Caki2 (cell line): ENCODE results near the gene PAX7. TPM values are rescaled to one million over a fixed set of nuclear protein-coding genes. Genes with fewer than 3 reads are reported as not detected.
"Not testable (repeated sequence)": the region's sequence is repeated elsewhere in the genome, so short reads cannot be mapped to it uniquely, and the experiment has no call there.

Experiments
- DNase-seq: peaks from one replicate; pipeline ENCODE4 v3.0.0-alpha.2; 2015; ENCODE audit warnings: low read depth
- in situ Hi-C: cut with HindIII; loops from 2 replicates; pipeline ENCODE4 v1.10.0; 2016; ENCODE audit warnings: low sequenced_read_pairs, low pct_unique_long_range_greater_than_20kb, mixed read lengths
- total RNA-seq: library from RNA; depleted of rRNA; stranded (reverse); fragments of >200 nt; shearing (Covaris generic); gene quantifications from 2 replicates; pipeline ENCODE4 v1.2.3, GENCODE V29; 2014; ENCODE audit warnings: low replicate concordance

The PAX7 gene
- total RNA-seq, 1 experiment from 2014 or later, result not detected

DNA sequence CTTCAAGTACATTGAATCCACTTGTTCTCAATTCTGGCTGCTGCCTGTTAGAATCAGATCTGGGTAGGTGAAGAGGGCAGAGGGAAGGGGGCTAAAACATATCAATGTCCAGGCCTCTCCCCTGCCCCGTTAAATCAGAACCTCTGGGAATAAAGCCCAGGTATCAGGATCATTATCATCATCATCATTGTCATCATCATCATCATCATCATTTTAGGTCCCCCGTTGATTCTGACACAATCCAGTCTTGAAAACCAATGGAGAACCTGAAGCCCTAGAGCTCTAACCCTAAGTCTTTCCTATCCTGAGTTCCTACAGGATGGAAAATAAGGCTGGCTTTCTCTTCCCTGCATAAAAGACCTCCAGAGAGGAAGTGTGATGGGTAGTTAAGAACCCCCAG is 135.7 kb downstream of the PAX7 start:
- DNase-seq, result no peak
- in situ Hi-C loops, result no loop called here

DNA sequence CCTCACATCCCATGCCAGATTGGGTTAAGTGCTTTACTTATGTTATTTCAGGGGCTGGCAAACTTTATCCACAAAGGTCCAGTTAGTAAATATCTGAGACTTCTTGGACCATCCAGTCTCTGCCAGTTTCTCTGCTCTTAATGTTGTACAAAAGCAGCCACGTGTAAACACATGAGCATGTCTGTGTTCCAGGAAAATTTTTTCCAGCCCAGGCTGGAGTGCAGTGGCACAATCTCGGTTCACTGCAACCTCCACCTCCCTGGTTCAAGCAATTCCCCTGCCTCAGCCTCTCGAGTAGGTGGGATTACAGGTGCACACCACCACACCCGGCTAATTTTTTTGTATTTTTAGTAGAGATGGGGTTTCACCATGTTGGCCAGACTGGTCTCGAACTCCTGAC is 136.9 kb downstream of the PAX7 start:
- in situ Hi-C loops, DNase-seq: not testable (repeated sequence)

DNA sequence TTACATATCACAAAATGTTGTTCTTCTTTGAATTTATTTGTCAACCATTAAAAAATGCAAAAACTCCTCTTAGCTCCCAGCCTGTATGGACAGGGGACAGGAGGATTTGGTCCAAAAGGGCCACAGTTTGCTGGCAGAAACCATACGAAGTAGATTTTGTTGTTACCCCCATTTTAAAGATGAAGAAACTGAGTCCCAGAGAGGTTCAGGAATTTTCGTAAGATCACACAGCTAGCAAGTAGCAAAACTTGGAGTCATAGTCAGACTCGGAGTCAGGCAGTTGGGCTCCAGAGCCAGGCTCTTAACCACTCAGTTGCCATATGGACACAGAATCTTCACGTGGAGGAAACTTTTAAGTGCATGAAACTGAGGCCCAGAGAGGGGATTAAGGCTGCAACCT is 137.4 kb downstream of the PAX7 start:
- in situ Hi-C loops, result no loop called here
- DNase-seq, result no peak

DNA sequence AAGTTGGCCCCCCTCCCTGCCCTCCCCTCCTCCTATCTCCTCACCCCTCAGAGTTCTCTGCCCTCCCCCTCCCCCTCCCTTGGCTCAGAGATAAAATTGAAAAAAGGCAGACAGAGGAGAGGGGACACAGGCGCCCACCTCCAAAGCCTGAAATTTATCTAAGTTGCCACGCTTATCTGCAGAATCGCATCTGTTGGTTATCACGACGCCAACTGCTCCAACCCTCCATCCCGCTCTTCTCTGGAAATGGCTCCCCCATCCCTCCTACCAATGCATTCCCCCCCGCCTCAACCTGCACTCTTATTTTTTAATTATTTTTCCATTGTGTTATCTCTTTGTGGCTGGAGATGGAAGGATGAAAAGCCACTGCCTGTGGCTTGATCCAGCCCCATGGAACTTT is 138.5 kb downstream of the PAX7 start:
- DNase-seq, result no peak
- in situ Hi-C loops, result no loop called here

DNA sequence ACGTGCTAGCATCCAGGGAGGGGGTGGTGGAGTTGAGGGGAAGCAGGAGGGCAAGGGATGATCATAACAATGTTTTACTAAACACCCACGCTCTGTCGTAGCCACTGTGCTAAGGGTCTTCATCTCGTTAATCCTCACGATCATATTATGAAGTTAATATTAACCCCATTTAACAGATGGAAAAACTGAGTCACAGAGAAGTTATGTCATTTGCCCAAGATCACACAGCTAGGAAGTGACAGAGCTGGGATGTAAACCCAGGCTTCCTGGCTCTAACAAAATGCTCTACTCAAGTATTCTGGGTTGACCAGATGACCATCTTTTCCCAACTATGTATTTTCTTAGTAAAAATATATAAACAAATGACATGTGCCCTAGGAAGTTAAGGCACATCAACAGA is 140.2 kb downstream of the PAX7 start:
- in situ Hi-C loops, result no loop called here
- DNase-seq, result no peak

DNA sequence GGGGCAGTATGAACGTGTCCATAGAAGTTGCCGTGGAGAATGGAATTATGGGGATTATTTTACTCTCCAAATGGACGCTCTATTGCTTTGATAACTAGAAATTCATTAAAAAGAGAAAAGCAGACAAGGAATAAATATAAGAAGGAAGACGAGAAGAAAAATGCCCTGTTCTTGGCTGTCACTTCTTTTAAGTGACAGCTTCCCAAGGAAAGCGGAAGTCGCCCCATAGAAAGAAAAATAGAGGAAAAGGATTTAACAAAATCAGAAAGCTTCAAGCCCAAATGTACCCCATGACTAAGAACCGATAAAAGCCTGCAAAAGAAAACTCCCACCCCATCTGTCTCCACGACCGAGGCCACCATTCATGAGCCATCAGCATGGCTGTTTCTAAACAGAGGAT is 143.1 kb downstream of the PAX7 start:
- in situ Hi-C loops, result no loop called here

DNA sequence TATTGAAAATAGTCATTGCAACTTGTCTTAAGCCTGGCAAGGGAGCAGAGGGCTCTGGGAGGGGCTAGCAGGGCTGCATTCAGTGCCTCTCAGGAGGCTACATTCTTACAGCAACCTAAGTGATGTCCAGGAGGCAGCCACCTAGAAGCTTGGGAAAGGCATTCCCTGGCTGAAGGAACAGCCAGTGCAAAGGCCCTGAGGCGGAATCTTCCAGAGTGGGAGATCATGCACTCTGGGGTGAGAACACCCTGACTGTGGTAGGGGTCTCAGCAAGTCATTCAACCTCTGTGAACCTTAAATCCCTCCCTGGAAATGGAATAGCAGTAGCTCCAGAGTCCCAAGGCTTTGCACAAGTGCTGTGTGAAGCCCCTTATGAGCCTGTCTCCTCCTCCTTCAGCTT is 144.7 kb downstream of the PAX7 start:
- in situ Hi-C loops, result no loop called here

More for the DNA sequence above, 143.1 kb downstream of the PAX7 start:
- no peak for DNase-seq

DNA sequence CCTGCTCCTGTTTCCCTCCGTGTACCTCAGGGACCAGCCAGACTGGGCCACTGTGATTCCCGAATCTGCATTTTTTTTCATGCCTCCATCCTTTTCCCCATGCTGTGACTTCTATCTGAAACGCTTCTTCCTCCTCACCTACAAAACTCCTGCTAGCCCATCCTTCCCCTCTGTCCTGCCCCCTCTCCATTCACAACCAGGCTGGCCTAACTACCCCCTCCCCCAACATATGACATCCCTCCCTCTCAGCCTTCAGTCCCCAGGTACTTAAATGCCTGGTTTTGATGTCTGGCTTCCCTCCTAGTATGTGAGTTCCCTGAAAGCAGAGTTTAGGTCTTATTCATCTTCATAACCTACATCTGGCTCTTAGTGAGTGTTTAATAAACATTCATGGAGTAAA is 146.1 kb downstream of the PAX7 start:
- in situ Hi-C loops, result no loop called here
- DNase-seq, result no peak

More for the DNA sequence above, 144.7 kb downstream of the PAX7 start:
- no peak for DNase-seq

DNA sequence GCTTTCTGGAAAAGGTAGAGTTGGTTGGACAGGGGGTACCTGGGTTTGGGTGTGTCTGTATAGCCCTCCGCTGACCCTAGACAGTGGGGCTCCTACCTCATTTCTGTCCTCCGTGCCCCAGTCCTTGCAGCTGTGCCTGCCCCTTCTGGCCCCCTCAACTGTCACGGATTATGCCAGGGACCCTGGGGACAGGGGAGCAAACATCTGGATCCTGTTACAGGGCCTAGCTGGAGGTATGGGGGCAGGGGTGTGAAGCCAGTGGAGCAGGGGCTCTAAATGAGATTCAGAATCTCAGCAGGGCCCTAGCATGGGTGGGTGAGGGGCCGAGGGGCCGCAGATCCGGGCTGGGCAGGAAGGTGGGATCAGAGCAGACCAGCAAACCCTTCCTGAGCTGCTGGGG is 147.8 kb downstream of the PAX7 start:
- in situ Hi-C loops, result no loop called here
- DNase-seq, result no peak

DNA sequence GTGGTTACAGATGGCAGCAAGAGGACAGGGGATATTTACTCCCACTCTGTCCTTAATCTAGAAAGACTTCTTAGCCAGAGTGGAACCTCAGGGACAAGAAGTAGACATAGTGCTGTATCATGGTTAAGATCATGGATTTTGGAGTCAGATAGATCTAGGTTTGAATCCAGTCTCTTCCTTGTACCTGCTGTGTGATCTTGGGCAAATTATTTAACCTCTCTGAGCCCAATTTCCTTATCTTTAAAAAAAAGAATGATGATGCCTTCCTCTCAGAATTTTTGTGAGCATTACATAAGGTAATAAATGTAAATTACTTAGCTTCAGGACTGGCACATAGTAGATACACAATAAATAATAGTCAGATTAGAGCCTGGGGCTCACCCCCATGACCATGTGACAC is 150.4 kb downstream of the PAX7 start:
- no peak for DNase-seq

DNA sequence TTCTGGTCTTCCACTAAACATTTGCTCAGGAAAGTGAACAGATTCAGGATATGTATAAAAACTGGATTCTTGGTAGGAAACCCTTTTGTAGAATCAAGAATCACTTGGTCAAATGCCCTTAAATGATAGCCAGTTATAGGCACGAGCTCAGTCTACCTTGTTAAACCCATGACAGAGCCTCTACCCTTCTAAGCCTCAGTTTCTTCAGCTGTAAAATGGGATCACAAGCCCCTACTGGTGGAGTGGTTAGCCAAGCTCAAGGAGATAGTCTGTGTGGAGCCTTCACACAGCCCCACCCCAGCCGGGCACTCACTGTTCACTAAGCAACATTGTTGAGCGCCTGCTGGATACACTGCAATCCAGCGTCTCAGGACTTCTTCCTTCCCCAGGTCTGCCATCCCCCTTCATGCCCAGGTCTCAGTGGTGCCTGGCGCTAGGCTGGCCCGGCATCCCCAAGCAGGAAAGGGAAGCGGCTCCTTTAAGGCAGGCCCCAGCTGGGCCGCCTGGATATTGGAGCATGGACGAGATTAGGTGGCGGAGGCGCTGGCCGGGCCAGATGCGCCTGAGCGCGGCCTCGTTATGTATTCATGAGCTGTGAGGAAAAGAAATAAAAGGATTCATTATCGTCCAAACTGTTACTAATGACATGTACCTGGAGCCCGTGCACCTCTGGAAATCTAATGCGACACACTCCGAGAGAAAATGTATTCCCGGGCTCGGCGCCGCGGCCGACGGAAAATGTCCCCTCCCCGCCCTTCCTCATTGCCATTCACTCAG is 153.2 kb downstream of the PAX7 start:
- in situ Hi-C loops, result no loop called here
- DNase-seq, result no peak

More for the DNA sequence above, 150.4 kb downstream of the PAX7 start:
- in situ Hi-C loops, result no loop called here

DNA sequence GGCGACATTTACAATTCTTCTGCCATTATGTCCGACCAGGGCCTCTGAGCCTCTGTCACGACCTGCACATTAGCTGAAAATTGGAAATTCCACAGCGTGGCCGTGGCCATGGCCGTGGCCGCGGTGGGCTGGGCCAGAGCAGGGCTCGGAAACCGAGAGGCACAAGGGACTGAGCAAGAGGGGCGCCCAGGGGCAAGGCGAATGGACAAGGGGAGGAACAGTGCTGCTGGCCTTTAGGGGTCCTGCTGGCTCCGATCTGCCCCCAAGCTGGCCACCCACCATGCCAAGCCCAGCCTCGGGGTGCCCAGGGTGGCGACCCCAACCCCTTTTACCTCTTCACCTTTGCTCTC is 153.8 kb downstream of the PAX7 start:
- in situ Hi-C loops, result no loop called here
- DNase-seq, result no peak

DNA sequence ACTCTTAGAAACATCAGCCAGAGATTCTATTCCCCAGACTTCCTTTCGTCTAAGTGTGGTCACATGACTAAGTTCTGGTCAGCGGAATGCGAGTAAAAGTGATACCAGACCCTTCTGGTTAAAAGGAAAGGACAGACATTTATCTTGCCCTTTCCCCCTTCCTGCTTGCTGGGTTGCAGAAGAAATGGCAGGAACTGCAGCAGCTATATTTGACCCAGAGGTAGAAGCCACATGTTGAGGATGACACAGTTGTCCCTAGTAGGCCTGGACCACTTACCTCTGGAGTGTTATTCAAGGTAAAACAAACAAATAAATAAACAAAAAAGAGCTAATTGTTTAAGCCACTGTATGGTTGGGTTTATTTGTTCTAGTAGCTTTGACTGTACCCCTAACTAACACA is 155.5 kb downstream of the PAX7 start:
- DNase-seq, result no peak
- in situ Hi-C loops, result no loop called here

DNA sequence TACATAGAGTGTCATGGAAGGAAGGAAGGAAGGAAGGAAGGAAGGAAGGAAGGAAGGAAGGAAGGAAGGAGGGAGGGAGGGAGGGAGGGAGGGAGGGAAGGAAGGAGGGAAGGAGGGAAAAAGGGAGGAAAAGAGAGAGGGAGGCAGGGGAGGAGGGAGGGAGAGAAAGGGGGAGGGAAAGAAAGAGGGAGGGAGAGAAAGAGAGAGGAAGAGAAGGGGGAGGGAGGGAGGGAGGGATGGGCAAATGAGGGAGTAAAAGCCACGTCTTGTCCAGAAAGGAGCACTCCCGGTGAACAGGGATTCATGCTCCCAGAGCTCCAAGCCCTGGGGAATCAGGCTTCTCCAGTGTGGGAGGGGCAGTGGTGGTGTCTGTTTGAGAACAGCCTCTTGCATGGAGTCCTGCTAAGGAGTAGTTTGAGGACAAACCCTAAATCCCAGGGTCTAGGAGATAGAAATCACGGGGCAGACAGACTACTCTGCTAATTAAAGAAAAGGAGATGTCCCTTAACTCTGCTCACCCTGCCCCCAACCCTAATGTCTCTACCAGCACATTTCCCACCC is 157.3 kb downstream of the PAX7 start:
- in situ Hi-C loops, result no loop called here
- no peak for DNase-seq

DNA sequence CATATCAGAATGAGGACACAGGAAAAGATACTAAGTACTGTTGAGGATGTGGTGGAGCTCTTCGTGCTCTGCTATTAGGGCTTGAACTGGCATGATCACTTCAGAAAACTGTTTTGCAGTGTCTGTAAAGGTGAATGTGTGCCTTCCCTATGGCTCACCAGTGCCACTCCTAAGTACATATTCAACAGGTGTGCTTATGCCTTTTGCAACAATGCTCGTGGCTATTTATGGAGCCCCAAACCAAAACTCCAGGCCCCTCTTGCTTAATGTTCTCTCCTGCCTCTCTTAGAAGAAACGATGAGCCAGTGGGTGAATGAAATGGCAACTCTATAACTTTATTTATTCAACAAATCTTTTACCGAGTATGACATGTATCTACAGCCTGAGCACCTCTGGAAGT is 158.6 kb downstream of the PAX7 start:
- in situ Hi-C loops, result no loop called here
- DNase-seq, result no peak

DNA sequence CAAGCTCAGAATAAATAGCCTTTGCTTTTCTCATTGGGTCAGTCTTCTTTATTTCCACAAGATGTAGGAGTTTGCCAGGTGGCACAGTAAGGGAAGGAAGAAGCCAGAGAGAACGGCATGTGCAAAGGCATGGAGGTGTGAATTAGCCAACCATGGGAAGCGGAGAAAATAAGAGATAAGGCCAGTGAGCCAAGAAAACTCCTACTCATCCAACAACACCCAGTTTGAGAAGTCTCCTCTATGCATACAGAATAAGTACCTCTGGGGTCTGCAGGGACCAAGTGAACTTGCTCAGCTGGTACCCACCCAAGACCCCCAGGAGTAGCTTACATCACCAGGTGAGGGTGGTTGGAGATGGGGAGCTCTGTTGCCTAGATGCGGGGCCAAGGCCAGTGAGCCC is 162.1 kb downstream of the PAX7 start:
- DNase-seq, result no peak
- in situ Hi-C loops, result no loop called here

DNA sequence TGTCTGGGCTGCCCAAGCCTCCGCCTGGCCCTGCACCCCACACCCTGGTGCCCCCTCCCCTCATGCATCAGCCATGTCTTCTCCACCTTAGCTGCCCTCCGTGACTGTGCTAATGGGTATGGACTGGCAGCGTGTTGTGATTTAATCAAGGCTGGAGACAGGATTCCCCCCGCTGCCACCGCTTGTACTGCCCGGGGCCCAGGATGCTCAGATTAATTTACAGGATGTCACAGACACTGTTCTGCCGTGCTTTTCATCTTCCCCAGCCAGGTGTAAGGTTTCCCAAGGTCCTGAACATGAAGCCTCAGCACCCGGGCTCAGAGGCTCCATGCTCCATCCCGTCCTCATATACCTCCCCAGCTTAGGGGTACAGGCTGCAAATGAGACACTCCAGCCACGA is 162.5 kb downstream of the PAX7 start:
- in situ Hi-C loops, result no loop called here
- no peak for DNase-seq

DNA sequence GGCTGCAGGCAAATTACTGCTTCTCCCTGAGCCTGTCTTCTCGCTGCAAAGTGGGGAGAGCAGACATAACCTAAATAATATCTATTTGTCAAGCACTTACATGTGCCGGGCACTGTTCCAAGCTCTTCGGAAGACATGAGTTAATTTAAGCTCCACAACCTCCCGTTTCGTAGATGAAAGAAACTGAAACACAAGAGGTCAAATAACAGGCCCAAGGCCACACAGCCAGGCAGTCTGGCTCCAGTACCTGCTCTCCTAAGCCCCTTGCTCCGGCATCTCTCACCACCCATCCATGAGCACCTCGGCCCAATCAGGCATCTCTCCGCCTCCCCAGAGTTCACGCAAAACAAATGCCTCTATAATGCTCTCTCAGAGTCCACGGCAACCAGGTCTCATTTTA is 163.4 kb downstream of the PAX7 start:
- in situ Hi-C loops, result no loop called here
- DNase-seq, result no peak

DNA sequence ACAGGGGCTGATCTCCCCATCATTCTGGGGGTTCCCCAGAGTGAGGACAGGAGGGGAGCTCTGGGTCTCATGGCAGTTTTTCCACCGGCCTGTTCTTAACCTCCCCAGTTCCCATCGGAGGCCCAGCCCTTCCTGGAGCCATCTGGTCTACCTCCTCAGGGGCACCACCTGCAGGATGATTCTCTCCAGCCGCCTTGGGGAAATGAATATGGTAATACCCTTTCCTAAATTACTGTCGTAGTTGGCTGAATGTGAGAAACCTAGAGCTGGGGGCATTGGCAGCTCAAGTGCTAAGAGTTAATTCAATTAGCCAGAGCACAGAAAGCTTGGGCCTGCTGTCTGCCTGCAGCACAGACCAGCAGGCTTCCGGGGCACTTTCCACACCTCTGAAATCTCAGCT is 163.9 kb downstream of the PAX7 start:
- DNase-seq, result no peak
- in situ Hi-C loops, result no loop called here

DNA sequence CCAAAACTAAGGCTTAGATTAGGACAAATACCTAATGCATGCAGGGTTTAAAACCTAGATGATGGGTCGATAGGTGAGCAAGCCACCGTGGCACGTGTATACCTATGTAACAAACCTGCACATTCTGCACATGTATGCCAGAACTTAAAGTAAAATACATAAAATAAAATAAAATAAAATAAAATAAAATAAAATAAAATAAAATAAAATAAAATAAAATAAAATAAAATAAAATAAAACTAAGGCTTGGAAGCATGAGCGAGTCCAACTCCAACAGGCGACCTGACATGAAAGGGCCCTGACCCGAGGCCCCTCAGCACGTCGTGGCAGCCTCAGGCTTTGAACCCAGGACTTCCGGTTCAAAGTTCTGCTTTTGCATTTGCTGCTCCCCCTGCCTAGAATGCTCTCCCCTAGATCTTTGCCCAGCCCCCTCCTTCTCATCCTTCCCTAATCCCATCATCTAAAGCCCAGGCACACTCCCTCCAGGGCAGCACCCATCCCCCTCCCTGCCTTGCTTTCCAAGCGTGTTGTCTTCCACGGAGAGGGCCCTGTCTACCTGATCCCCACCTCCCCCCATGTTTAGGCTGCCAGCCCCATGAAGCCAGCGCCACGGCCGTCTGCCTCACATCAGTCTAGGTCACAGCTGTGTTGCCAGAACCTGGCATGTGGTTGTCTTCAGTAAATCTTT is 164.5 kb downstream of the PAX7 start:
- in situ Hi-C loops, result no loop called here
- DNase-seq, result no peak
